ENCODE results near the gene SCTR.

The SCTR gene

GRCh38 chr2:119523383-119523951 lies 816 bp downstream of the SCTR start:
- DNase-seq (ENCODE audit: low read depth) = no peak

GRCh38 chr2:119522671-119523070 lies 1.6 kb downstream of the SCTR start:
- no peak for DNase-seq (ENCODE audit: low read depth)

- DNase-seq (ENCODE audit: low read depth) = no peak
Measured at GRCh38 chr2:119521433-119522050, 2.7 kb downstream of the SCTR start.

GRCh38 chr2:119520696-119521432 lies 3.4 kb downstream of the SCTR start:
- no peak for DNase-seq (ENCODE audit: low read depth)

- no peak for DNase-seq (ENCODE audit: low read depth)
Measured at GRCh38 chr2:119519057-119519408, 5.2 kb downstream of the SCTR start.

- no peak for DNase-seq (ENCODE audit: low read depth)
Measured at GRCh38 chr2:119518401-119519056, 5.8 kb downstream of the SCTR start.

- DNase-seq (ENCODE audit: low read depth) = peak; percentile 7
Measured at GRCh38 chr2:119517433-119517832, 6.8 kb downstream of the SCTR start.

- DNase-seq (ENCODE audit: low read depth) = no peak
Measured at GRCh38 chr2:119516121-119516520, 8.2 kb downstream of the SCTR start.

- no peak for DNase-seq (ENCODE audit: low read depth)
Measured at GRCh38 chr2:119513832-119514231, 10.5 kb downstream of the SCTR start.

GRCh38 chr2:119512946-119513345 lies 11.3 kb downstream of the SCTR start:
- no peak for DNase-seq (ENCODE audit: low read depth)

GRCh38 chr2:119511989-119512388 lies 12.3 kb downstream of the SCTR start:
- DNase-seq (ENCODE audit: low read depth) = no peak

- no peak for DNase-seq (ENCODE audit: low read depth)
Measured at GRCh38 chr2:119508756-119509155, 15.5 kb downstream of the SCTR start.

- DNase-seq (ENCODE audit: low read depth) = no peak
Measured at GRCh38 chr2:119496682-119497081, 27.6 kb downstream of the SCTR start.

- no peak for DNase-seq (ENCODE audit: low read depth)
Measured at GRCh38 chr2:119495948-119496347, 28.3 kb downstream of the SCTR start.

GRCh38 chr2:119494163-119494790 lies 30.0 kb downstream of the SCTR start:
- no peak for DNase-seq (ENCODE audit: low read depth)

GRCh38 chr2:119491776-119492525 lies 32.3 kb downstream of the SCTR start:
- DNase-seq (ENCODE audit: low read depth) = no peak

GRCh38 chr2:119490653-119491195 lies 33.6 kb downstream of the SCTR start:
- no peak for DNase-seq (ENCODE audit: low read depth)

- no peak for DNase-seq (ENCODE audit: low read depth)
Measured at GRCh38 chr2:119490106-119490505, 34.2 kb downstream of the SCTR start.

GRCh38 chr2:119489232-119489952 lies 34.9 kb downstream of the SCTR start:
- DNase-seq (ENCODE audit: low read depth) = no peak

GRCh38 chr2:119488245-119489214 lies 35.8 kb downstream of the SCTR start:
- no peak for DNase-seq (ENCODE audit: low read depth)
